Neutrophil (primary cell): ENCODE measurements around the gene NEK11.

Source experiments
- H3K27ac ChIP-seq: fragments of 200-600 bp; sonication (generic); 2 replicates; pipeline ENCODE4 v1.5.1; 2016; ENCODE audit warnings: mild to moderate bottlenecking, moderate library complexity
- H3K27me3 ChIP-seq: fragments of 200-600 bp; sonication (generic); 2 replicates; pipeline ENCODE4 v1.6.0; 2016; ENCODE audit warnings: mild to moderate bottlenecking
- H3K36me3 ChIP-seq: fragments of 200-600 bp; sonication (generic); 2 replicates; pipeline ENCODE4 v1.5.1; 2017
- H3K4me1 ChIP-seq, 2 experiments: fragments of 200-600 bp in 1 of 2; sonication (generic) in 1 of 2; 1 replicate in 1 of 2; 2 replicates in 1 of 2; pipeline versions ENCODE4 v1.5.1 to v1.6.1; 2013 to 2016; ENCODE audit warnings: low read depth in 1 of 2, low read length in 1 of 2, mild to moderate bottlenecking in 1 of 2, moderate library complexity in 1 of 2; ENCODE audit not compliant: control insufficient read depth in 1 of 2, insufficient read depth in 1 of 2
- H3K4me3 ChIP-seq, 2 experiments: fragments of 200-600 bp in 1 of 2; sonication (generic) in 1 of 2; 1 replicate in 1 of 2; 2 replicates in 1 of 2; pipeline ENCODE4 v1.5.1; 2013 to 2016; ENCODE audit warnings: low read depth in 1 of 2, low read length in 1 of 2, mild to moderate bottlenecking in 1 of 2, moderate library complexity in 1 of 2
- H3K9me3 ChIP-seq: fragments of 200-600 bp; sonication (generic); 2 replicates; pipeline ENCODE4 v1.5.1; 2016
- CTCF ChIP-seq: fragments of 200-600 bp; sonication (generic); IDR thresholded peaks from 2 replicates; pipeline ENCODE4 v1.5.1; 2016; ENCODE audit warnings: antibody characterized with exemption

Gene NEK11

DNA sequence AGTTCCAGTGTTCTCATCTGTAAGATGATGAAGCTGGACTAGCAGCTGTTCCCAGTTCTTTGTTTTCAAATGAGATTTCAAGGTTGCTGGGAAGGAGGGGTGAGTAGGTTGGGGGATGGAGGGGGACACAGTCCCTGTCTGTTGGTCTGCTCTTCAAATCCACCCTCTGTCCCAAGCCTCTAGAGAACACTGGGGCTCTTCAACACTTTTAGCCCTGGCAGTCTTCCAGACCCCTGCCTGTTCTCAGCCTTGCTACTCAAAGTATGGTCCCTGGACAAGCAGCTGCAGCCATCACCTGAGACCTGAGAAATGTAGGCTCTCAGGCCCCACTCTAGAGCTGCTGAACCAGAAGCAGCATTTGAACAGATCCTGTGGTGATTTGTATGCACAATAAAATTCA is 41.3 kb downstream of the NEK11 start:
- no peak for TF ChIP-seq CTCF
- no peak overlapping the region for H3K4me3 ChIP-seq
- no peaks in the 10 kb centered on the region for H3K27me3 ChIP-seq
- no peaks in the 10 kb centered on the region for H3K4me1 ChIP-seq
- H3K36me3 ChIP-seq, result no peaks in the 10 kb centered on the region
- H3K27ac ChIP-seq, result no peak overlapping the region
- H3K9me3 ChIP-seq, result no peaks in the 10 kb centered on the region

DNA sequence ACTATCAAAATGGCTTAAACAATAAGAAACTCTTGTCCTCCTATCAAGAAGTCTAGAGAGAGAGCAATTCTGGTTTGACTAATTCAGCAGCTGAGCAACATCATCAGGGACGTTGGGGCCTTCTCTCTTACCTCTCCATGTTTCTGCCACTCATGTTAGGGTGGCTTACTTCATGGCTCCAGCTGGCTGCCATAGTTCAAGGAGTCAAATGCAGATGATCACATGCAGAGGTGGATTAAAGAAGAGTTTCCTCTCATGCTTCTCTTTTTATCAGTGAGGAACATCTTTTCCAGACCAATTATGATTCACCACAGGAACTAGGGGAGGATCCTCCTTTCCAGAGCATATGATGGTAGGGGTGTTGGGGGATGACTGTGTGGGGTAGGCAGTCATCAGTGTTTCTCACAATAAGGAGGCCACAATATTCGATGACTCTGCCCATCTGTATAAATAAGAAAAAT is 45.5 kb downstream of the NEK11 start:
- TF ChIP-seq CTCF, result no peak
- Histone ChIP-seq H3K9me3 (no peaks in the 10 kb centered on the region), H3K4me3 (no peak overlapping the region), H3K27me3 (no peaks in the 10 kb centered on the region), H3K4me1 (no peaks in the 10 kb centered on the region), H3K27ac (no peak overlapping the region), H3K36me3 (no peaks in the 10 kb centered on the region)

DNA sequence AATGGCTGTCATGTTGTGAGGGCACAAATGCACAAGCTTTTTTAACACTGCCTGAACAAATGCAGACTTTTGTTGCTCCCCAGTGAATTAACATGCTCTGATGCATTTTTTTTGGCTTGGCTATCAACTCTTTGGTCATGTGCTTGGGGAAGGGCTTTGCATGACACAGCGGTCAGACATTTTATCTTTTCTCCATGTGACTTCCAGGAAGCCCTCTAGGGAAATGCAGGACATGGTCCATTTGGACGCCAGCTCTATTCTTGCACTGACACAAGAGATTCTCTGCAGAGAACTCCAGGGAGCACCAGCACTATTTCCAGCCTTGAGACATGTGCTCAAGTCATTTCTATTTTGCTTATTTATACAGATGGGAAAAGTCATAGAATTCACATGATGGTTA is 46.2 kb downstream of the NEK11 start:
- TF ChIP-seq CTCF, result no peak
- no peaks in the 10 kb centered on the region for H3K27me3 ChIP-seq
- no peaks in the 10 kb centered on the region for H3K4me1 ChIP-seq
- H3K27ac ChIP-seq, result no peak overlapping the region
- no peaks in the 10 kb centered on the region for H3K36me3 ChIP-seq
- no peak overlapping the region for H3K4me3 ChIP-seq
- no peaks in the 10 kb centered on the region for H3K9me3 ChIP-seq

DNA sequence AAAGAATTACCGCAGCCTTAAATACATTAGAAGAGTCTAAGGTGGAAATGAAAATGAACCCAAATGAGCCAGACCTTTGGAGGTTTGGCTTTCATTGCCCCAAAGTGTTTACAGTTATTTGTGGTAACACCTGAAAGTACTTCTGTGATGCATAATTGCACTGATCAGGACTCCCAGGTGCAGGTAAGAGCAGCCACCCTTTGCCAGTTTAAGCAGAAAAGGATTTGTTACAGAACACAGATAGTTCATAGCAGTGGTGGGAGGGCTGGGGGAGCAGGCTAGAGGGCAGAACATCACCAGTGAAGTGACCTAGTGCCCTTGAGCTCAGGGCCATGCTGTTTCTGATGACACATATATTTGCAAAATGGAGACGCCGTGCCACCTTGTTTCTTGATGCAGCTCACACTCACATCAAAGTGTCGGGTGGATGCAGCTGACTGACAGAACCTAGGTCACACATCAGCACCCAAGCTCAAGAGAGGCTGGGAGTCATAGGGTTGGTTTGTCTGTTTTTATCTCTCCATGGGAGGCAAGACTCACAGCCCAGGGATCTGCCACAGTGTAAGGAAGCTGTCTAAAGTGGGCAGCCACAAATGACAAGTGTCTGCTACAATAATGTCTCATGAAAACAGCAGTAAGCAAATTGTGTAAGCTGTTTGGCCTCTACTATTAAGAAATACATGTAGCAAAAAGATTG is 49.1 kb downstream of the NEK11 start:
- no peaks in the 10 kb centered on the region for H3K27me3 ChIP-seq

DNA sequence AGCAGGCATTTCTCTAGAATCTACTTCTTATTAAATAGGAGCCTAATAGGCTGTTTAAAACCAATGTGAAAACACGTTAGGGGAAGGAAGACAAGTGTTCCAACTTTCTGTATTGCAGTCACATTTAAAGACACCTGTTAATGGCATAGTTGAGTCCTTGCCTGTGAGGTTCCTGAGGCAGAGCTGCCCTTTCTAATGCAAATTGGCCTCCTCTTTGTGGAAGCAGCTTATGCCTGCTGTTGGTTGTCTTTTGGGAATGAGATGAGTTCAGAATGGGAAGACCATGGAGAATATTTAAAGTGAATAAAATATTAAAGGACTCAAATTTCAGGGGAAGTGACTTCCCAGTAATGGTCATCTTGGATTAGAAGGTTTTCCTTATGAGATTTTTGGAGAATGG is 51.2 kb downstream of the NEK11 start:
- Histone ChIP-seq H3K4me3 (no peak overlapping the region), H3K4me1 (no peaks in the 10 kb centered on the region), H3K27me3 (no peaks in the 10 kb centered on the region), H3K36me3 (no peaks in the 10 kb centered on the region), H3K27ac (no peak overlapping the region), H3K9me3 (no peaks in the 10 kb centered on the region)
- no peak for TF ChIP-seq CTCF

More for the DNA sequence above, 49.1 kb downstream of the NEK11 start:
- Histone ChIP-seq H3K9me3 (no peaks in the 10 kb centered on the region), H3K36me3 (no peaks in the 10 kb centered on the region), H3K27ac (no peak overlapping the region), H3K4me3 (no peak overlapping the region), H3K4me1 (no peaks in the 10 kb centered on the region)
- no peak for TF ChIP-seq CTCF
